Measurements from ENCODE around the gene DCHS1. TPM values are rescaled to one million over a fixed set of nuclear protein-coding genes. Genes with fewer than 3 reads are reported as not detected.
A peak's percentile ranks its signal among the peaks of the same experiment; 100 is the strongest.

Gene DCHS1
- total and polyA plus RNA-seq, 9 of the 15 experiments (the other 6 are each of a cell fraction or from before 2014, with no cell fraction given): 0.04 to 0.49 (median 0.14) TPM; not detected in 2

- peak; percentile 75 to 89 (median 82) for DNase-seq (ENCODE audit: extremely low read depth in 1 of 4, low spot score in 3 of 4)
- BruUV-seq (replicated peaks): no TSS peak
- FAIRE-seq: peak; percentile 97
- intact Hi-C loops (cut with micrococcal nuclease): loop anchor here (2.0 to 5.0 kb wide), 2 partner anchors 20 to 86 kb away; no protein-coding TSS in a partner anchor
- Histone ChIP-seq H3K36me3 (ENCODE audit: control insufficient read depth, insufficient read depth, low read length) (peaks cover 22% of the 10 kb centered on the region), H3K27me3 (ENCODE audit: control insufficient read depth in 2 of 2, insufficient read depth in 2 of 2, low read length in 2 of 2) (peaks cover 0 to 2% of the 10 kb centered on the region in 2 experiments; a peak in 1 of 5 replicates), H3K4me1 (replicated peaks in 1 of 2; ENCODE audit: control insufficient read depth in 2 of 2, insufficient read depth in 2 of 2, low read length in 2 of 2) (peaks cover 9 to 28% of the 10 kb centered on the region in 2 experiments), H3K79me2 (ENCODE audit: control insufficient read depth, insufficient read depth, low read length) (peaks cover 8% of the 10 kb centered on the region), H4K20me1 (replicated peaks; ENCODE audit: control insufficient read depth, insufficient read depth, low read length) (no peaks in the 10 kb centered on the region), H2AFZ (ENCODE audit: low read depth, low read length) (peak overlapping the region; percentile 95), H3K9ac (ENCODE audit: insufficient read depth in 1 of 2, low read depth in 2 of 2, low read length in 2 of 2) (peak overlapping the region; percentile 91 to 93), H3K9me3 (replicated peaks; ENCODE audit: control insufficient read depth, insufficient read depth, low read depth, low read length) (no peaks in the 10 kb centered on the region), H3K4me2 (ENCODE audit: insufficient read depth, low read length) (peak overlapping the region; percentile 100), H3K9me1 (ENCODE audit: control insufficient read depth, insufficient read depth, low read length) (no peaks in the 10 kb centered on the region), H3K27ac (ENCODE audit: extremely low read depth, low read depth, low read length) (peak overlapping the region; percentile 86), H3K4me3 (peak overlapping the region; percentile 71)
- ChIA-PET POLR2A (interaction anchor here (0.6 to 2.8 kb wide), 15 partner anchors 10 to 149 kb away, joined by 3 to 17 read pairs (median 4); partner anchors contain the start of genes ILK and MRPL17), CTCF (ENCODE audit: low intra/inter-chr PET ratio) (no interaction called here)
- WGBS (ENCODE audit: insufficient coverage, low coverage, missing lambda C conversion rate): 3% methylated on average over 15 of the region's 15 CpGs
- in situ Hi-C loops (cut with MboI): no loop called here
- ATAC-seq: peak; percentile 78
- TF ChIP-seq NR1H2 (CRISPR knock-in tag; IDR thresholded peaks at IDR 0.05) (no peak), MEIS2 (IDR thresholded peaks at IDR 0.05; ENCODE audit: partially characterized antibody) (peak; percentile 44), GATAD2B (IDR thresholded peaks at IDR 0.05; ENCODE audit: borderline replicate concordance) (no peak), YY1 (IDR thresholded peaks at IDR 0.05; ENCODE audit: borderline replicate concordance in 1 of 3, control insufficient read depth in 1 of 3, extremely low read depth in 1 of 3, insufficient read depth in 3 of 3, insufficient read length in 1 of 3, insufficient replicate concordance in 2 of 3, low read depth in 1 of 3, low read length in 2 of 3) (peak in 1 of 3 experiments; percentile 18), RBM15 (IDR thresholded peaks at IDR 0.05; ENCODE audit: insufficient read depth, low read length) (no peak), ZNF316 (IDR thresholded peaks at IDR 0.05) (0 out of 2 replicates have a peak, but pooled peaks have one; percentile 29), CBFB (CRISPR knock-in tag; IDR thresholded peaks at IDR 0.05) (no peak), JUN (IDR thresholded peaks at IDR 0.05; ENCODE audit: borderline replicate concordance, low read depth, low read length) (peak; percentile 87), JUN (CRISPR knock-in tag; IDR thresholded peaks at IDR 0.05; ENCODE audit: borderline replicate concordance) (no peak), MED1 (CRISPR knock-in tag; IDR thresholded peaks at IDR 0.05; ENCODE audit: borderline replicate concordance) (no peak), TRIM28 (IDR thresholded peaks at IDR 0.05) (0 out of 2 replicates have a peak, but pooled peaks have one; percentile 19), ZNF408 (CRISPR knock-in tag; IDR thresholded peaks at IDR 0.05; ENCODE audit: low read depth) (no peak), TARDBP (IDR thresholded peaks at IDR 0.05) (no peak), RBM39 (optimal IDR thresholded peaks at IDR 0.05; ENCODE audit: low read depth, low read length) (no peak), EP300 (IDR thresholded peaks at IDR 0.05; ENCODE audit: low read length) (peak; percentile 42; the same call in 1 of the 2 replicates), DPF2 (IDR thresholded peaks at IDR 0.05) (peak; percentile 72), SIN3A (IDR thresholded peaks at IDR 0.05; ENCODE audit: borderline replicate concordance in 2 of 2, control insufficient read depth in 1 of 2, low read depth in 2 of 2, low read length in 2 of 2) (peak in 1 of 2 experiments; percentile 85; a peak in 3 of 4 replicates), NR4A1 (CRISPR knock-in tag; IDR thresholded peaks at IDR 0.05) (no peak), NR4A1 (tag; IDR thresholded peaks at IDR 0.05) (no peak)
- TF ChIP-seq, protein P1, sequence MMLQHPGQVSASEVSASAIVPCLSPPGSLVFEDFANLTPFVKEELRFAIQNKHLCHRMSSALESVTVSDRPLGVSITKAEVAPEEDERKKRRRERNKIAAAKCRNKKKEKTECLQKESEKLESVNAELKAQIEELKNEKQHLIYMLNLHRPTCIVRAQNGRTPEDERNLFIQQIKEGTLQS (IDR thresholded peaks at IDR 0.05): peak; percentile 91
- TF ChIP-seq, protein P1 (CRISPR knock-in tag; conservative IDR thresholded peaks at IDR 0.05): no peak; the same call in 1 of the 2 replicates
Observed at GRCh38 chr11:6618117-6619003, 37.2 kb downstream of the DCHS1 start.

Data from K562 (cell line).